GM12864 (cell line): ENCODE results near the gene WWOX.

Experiments used
- DNase-seq: peaks from one replicate; pipeline ENCODE4 v3.0.0-alpha.2; 2011; ENCODE audit warnings: low read depth
- H3K4me3 ChIP-seq: 2 replicates; pipeline ENCODE4 v1.5.1; 2011; ENCODE audit warnings: mild to moderate bottlenecking, low read depth, low read length, control low read depth
- CTCF ChIP-seq: IDR thresholded peaks from 2 replicates; pipeline ENCODE4 v1.5.1; 2011; ENCODE audit warnings: low read depth, mild to moderate bottlenecking, moderate library complexity, low read length, control low read depth, inconsistent platforms; ENCODE audit errors: missing control alignments

The WWOX gene

GRCh38 chr16:78890373-78890895 lies 791.0 kb downstream of the WWOX start:
- no peak overlapping the region for H3K4me3 ChIP-seq
- DNase-seq = no peak
- no peak for TF ChIP-seq CTCF

- no peak for TF ChIP-seq CTCF
- no peak overlapping the region for H3K4me3 ChIP-seq
- DNase-seq = no peak
These were observed 793.7 kb downstream of the WWOX start for GRCh38 chr16:78892951-78893733.

- DNase-seq = no peak
- TF ChIP-seq CTCF = no peak
- H3K4me3 ChIP-seq = no peak overlapping the region
These were observed 795.4 kb downstream of the WWOX start for GRCh38 chr16:78894886-78895285.

GRCh38 chr16:78895681-78896080 lies 796.2 kb downstream of the WWOX start:
- H3K4me3 ChIP-seq = no peak overlapping the region
- no peak for DNase-seq
- TF ChIP-seq CTCF = no peak

GRCh38 chr16:78896280-78896679 lies 796.8 kb downstream of the WWOX start:
- TF ChIP-seq CTCF = no peak
- no peak overlapping the region for H3K4me3 ChIP-seq
- DNase-seq = no peak

GRCh38 chr16:78897299-78897698 lies 797.8 kb downstream of the WWOX start:
- DNase-seq = no peak
- no peak for TF ChIP-seq CTCF

More at GRCh38 chr16:78897299-78897698, 797.8 kb downstream of the WWOX start:
- H3K4me3 ChIP-seq = no peak overlapping the region
